C1 segment of cervical spinal cord (tissue), 14 donors: ENCODE data around the gene CALCOCO2.

Source experiments
- DNase-seq, 14 donors: peaks; one replicate each; lab custom pipeline; 2025; lab: John Stamatoyannopoulos, UW

CALCOCO2 gene

DNA sequence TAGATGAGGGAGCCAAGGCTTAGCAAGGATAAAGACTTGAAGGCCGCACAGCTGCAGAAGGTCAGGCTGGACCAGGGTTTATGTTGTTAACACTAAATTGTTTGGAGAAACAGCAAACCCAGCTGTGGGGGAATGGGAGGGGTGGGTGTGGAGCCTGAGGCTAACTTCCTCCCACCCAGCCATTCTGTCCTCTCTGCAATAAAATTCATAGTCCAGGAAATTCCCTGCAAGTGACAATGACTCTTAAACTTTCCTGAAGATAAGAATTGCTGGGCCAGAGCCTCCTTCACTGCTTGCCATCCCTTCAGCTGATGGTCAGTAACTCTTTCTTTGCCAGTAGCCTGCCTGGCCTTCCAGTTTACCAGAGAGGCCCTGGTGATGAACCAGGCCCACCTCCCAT, 42.4 kb downstream of the CALCOCO2 start:
- no peak for DNase-seq

DNA sequence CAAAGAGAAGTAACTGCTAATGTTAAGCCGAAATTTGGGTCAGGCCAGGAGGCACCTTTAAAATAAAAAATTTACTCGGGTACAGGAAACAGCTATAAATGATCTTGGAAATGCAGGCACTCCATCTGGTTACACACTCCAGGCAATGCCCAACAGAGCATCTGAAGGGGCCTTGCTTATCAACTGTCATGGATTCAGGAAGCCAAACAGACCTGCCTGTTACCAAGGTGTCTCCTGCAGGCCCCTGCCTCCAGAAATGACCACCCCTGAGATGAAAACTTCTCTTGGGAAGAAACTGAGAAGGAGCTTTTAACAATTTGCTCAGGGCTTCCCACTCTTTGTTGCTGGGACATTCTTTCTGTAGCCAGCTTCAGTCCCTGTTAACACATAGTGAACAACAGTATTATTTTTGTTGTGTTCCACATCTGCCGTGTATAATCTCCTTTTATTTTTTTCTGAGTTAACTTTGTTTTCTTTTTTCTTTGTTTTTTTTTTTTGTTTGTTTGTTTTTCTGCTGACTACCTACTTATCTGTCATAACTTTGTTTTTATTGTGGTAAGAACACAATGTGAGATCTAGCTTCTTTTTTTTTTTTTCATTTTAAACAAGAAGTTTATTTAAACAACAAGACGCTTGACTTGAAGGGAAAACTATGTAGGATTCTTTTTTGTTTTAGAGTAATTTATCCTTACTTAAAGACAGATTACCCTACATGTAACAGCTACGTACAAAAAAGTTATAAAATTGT, 43.0 kb downstream of the CALCOCO2 start:
- DNase-seq: no peak

DNA sequence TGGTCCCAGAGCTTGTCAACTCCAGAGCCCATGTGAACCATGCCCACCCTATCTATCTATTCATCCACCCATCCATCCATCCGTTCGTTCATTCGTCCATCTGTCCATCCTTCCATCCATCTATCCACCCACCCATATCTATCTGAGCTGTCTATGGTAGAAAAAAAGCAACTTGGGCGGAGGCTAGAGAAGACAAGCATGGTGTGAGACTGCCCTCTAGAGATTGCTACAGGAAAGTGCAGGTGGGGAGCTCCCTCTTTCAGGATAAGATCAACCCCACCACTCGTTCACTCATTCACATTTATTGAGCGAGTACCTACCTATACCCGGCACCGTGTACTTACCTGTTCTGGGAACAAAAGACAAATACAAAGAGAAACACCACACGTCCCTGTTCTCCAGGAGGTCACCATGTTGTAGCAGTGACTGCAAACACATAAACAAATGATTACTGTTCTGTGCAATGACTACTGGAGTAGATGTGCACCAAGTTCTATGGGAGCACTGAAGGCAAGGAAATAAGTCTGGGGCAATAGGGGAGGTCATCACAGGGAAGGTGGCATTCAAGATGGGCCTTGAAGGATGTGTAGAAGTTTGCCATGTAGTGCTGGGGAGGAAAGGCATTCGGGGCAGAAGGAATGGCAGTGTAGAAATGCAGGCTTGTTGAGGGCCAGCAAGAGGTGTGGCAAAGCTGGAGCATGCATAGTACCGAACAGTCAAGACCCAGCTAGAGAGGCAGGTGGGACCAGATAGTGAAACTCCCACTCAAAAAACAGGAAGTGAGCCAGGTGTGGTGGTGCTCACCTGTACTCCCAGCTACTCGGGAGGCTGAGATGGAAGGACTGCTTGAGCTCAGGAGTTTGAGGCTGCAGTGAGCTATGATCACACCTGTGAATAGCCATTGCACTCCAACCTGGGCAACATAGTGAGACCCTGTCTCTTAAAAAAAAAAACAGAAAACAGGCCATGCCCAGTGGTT, 48.4 kb downstream of the CALCOCO2 start:
- peak in 6 of 14 donors; percentile 4 to 28 (median 24) for DNase-seq

DNA sequence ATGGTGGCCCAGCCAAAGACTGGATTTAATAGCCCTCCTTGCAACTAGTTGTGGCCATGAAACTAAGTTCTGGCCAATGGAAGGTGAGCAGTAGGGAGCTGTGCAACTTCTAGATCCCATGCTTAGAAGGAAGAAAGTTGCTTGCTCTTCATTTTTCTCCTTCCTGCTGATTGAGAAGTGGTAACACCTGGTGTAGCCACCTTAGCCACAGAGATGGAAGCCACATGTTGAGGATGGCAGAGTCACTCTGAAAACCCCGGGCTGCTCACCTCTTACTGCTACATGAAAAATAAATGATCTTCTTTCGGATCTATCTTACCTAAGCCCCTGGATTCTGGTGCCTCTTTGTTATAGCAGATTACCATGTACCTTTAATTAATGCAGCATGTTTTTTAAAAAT, 51.4 kb downstream of the CALCOCO2 start:
- no peak for DNase-seq

DNA sequence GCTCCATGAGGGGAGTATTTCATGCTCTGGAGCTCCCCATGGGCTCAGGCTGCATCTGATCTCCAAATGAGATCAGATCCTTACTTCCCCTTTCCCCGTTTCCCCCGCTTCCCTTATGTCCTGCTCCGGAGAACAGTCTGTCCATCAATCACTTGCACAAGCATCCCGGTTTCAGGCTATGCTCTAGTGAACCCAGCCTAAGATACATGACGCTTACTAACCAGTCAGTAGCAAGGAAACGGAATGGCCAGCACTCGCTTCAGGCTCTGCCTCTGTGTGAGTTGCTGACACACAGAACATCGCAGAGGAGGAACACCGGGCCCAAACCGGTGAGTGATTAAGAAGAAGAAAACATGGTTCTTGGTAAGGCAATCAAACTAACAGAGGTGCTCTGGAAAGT, 52.3 kb downstream of the CALCOCO2 start:
- DNase-seq: no peak

DNA sequence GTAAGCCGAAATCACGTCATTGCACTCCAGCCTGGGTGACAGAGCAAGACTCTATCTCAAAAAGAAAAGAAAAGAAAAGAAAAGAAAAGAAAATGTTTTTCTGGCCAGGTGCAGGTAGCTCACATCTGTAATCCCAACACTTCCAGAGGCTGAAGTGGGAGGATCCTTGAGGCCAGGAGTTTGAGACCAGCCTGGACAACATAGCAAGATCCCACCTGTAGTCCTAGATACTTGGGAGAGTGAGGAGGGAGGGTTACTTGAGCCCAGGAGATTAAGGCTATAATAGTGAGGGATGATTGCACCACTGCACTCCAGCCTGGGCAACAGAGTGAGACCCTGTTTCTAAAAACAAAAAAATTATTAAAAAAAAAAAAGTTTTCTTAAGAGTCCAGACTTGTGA, 59.3 kb downstream of the CALCOCO2 start:
- DNase-seq: no peak

DNA sequence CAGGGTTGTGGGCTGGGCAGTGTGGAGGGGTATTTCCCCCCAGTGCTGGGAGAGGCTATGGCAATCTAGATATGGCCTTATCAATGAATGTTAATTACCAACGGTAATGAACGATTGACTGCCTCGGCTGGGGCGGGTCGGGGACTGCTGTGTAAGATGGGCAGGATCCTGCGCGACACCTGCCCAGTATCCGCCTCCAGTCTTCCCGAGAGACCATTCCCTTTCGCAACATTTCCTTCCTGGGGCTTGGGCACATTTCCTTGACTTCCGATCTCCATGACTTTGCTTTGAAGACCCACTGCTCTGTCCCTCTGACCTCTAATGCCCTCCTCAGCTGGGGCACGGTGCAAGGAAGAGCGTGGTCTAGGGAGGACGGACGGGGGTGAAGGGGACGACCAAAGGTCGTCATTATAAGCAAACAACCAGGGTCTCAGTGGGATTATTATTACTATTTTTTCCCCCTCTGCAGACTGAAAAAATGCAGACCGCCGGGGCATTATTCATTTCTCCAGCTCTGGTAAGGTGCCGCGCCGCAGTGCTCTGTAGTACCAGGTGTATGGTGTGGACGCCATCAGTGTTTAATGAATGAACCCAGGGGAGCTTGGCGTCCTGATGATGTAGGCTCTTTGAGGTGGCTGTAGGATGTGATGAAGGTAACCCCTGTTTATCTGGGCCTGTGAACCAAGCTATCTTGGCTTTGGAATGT, 62.3 kb downstream of the CALCOCO2 start:
- DNase-seq: no peak

DNA sequence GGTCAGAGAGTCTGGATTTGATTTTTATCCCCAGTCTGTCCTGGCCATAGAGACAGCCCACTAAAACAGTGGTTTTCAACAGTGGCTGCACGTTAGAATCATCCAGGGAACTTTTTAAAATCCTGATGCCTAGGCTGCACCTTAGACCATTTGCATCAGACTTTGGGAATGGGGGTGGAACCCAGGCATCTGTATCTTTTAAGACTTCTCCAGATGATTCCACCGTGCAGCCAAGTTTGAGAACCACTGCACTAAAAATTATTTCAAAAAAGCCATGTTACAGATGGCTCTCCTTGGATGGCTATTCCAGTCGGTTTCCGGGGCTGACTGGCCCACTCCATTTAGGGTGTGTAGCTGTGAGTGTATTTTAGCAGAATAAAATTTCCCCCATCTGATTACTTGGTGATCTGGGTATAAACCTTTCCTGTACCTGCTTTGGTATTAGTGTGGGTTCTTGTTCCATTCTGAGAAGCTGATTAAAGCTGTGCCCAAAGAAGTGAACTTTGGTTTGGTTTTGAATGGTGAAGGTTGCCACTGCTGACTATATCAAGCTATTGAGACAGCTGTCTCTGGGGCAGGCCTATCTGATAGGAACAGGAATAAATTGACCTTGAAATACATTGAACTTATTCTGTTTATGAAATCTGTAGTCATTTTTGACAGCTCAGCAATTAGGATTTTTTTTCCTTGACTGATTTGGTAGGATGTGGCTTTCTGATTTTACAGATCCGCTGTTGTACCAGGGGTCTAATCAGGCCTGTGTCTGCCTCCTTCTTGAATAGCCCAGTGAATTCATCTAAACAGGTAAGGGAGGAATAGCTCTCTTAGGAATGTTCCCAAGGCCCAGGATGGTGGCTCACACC, 63.0 kb downstream of the CALCOCO2 start:
- no peak for DNase-seq

DNA sequence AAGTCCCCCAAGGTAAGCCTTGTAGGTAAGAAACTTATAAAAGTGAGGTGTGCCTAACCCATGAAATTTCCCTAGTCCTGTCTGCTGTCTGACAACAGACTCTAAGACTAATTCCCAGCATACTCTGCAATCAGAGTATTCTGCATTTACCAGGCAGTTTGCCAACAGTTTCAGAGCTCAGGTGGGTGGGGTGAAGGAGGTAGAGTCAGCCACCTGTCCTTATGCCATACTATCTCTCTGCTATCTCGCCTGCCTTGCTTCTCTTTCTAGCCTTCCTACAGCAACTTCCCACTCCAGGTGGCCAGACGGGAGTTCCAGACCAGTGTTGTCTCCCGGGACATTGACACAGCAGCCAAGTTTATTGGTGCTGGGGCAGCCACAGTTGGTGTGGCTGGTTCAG, 64.1 kb downstream of the CALCOCO2 start:
- DNase-seq: no peak

DNA sequence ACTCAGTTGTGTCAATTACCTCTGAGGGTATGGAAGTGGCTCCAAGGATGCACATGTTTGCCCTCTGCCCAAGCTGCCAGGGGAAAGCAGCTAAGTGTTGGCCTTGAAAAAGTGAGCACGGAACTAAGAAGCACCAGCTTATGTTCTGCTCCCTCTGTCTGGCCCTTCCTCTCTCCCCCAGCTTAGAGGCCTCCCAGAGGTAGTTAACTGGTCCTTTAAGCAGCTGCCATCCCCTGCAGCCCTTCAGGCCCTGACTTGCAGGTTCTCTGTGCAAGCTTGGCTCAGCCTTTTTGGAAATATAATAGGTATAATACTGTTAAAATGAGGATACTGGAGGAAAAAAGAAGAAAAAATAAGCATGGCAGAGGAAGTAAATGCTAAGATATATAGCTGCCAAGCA, 70.4 kb downstream of the CALCOCO2 start:
- DNase-seq: no peak

DNA sequence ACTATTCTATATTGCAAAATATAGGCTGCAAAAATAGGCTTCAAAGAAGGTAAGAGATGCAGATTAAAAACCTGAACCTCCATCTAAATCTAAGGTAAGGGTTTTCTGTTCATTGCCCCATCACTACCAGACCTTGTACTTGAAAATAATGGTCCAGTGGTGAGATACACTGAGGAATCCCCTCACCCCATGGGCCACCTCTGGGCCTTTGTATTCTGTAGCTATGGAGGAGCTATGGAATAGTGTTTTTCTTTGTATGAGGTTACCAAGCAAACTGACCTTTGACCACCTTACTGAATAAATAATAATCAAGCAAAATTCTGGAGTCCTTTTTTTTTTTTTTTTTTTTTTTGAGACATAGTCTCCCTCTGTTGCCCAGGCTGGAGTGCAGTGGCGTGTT, 72.6 kb downstream of the CALCOCO2 start:
- DNase-seq: no peak

DNA sequence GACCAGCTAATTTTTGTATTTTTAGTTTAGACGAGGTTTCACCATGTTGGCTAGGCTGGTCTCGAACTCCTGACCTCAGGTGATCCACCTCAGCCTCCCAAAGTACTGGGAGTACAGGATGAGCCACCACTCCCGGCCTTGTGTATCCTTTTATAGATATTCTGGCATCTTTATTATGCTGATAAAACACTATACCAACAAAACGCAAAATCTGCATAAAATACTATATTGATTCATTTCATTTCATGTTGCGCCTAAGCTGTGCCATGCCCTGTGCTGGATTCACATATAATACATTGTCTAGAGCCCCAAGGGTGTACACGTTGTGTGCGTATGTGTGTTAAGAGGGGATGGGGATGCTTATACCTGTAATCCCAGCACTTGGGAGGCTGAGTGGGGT, 73.6 kb downstream of the CALCOCO2 start:
- DNase-seq: no peak

DNA sequence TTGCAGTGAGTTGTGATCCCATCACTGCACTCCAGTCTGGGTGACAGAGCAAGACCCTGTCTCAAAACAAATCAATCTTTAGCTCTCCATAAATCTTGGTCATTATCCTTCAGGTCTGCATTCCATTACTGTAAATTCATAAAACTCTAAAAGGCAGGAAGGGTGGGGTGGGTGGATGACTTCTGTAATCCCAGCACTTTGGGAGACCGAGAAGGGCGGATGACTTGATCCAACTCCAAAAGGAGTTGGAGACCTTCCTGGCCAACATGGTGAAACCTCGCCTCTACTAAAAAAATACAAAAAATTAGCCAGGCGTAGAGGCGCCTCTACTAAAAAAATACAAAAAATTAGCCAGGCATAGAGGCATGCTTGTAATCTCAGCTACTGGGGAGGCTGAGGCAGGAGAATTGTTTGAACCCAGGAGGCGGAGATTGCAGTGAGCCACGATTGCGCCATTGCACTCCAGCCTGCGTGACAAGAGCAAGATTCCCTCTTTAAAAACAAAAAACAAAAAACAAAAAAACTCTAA, 75.2 kb downstream of the CALCOCO2 start:
- DNase-seq: no peak

DNA sequence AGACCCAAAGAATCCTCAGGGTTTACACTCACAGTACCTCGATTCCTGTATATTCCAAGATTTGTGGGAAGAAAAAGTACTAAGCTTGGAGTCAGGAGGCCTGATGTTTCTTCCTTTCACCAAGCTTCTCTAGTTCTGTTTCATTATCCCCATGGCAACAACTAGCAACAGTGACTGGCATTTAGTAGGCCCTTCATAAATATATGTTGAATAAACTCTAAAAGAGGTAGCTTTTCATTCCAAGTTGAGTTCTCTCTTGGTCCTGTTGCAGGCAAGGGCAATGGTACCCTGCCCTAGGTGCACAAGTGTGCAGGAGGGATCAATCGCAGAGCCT, 76.8 kb downstream of the CALCOCO2 start:
- DNase-seq: no peak

DNA sequence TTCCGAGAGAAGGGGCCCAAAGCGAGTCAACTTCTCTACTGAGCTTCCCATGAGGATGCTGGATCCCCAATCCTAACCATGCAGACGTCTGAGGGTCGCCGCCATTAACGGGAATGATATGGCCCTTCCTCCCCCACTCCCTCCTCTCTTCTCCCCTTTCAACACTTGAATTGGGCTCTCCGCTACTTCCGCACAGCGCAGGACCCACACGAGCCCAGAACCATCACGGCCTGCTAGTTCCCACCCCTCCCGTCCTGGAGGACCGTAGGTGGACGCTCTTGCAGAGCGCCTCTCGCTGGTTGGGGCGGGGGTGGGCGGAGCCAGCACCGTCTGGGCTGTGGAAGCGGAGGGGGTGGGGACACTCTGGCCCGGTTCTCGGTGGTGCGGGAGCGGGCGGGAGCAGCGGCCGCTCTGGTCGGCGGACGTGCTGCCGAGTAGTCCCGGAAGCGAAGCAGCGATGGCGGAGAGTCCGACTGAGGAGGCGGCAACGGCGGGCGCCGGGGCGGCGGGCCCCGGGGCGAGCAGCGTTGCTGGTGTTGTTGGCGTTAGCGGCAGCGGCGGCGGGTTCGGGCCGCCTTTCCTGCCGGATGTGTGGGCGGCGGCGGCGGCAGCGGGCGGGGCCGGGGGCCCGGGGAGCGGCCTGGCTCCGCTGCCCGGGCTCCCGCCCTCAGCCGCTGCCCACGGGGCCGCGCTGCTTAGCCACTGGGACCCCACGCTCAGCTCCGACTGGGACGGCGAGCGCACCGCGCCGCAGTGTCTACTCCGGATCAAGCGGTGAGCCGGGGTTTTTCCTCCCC, 77.4 kb downstream of the CALCOCO2 start, which contains the start of gene UBE2Z:
Gene UBE2Z, plus strand, starts transcription at position 361 of the 797 bp plus-strand sequence. Its CDS starts 97 bp downstream, at position 458.
- peak; percentile 70 to 97 (median 92) for DNase-seq

DNA sequence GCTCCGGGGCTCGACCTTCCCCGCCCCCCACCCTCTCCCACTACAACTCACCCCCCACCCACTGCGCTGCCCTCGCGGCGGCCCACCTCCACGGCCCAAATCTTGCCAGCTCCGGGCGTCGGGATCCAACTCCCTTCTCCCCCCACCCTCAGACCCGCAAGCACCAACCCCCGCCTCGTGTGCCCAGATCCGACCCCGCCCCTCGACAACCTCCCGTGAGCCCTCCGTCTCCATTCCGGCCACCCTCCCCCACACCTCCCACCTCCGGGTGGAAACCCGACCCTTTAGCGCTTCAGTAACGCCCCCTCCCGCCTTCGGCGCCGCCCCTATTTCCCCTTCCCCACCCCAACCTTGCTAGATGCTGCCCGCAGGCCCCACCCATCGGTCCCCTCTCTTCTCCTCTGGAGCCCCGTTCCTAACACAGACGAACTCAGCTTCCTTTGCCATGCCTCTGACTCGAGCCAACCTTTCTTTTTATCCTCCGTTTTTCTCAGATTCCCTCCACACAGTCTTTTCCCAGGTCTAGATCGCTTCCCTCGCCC, 78.1 kb downstream of the CALCOCO2 start:
- peak in 11 of 14 donors; percentile 17 to 56 (median 21) for DNase-seq

DNA sequence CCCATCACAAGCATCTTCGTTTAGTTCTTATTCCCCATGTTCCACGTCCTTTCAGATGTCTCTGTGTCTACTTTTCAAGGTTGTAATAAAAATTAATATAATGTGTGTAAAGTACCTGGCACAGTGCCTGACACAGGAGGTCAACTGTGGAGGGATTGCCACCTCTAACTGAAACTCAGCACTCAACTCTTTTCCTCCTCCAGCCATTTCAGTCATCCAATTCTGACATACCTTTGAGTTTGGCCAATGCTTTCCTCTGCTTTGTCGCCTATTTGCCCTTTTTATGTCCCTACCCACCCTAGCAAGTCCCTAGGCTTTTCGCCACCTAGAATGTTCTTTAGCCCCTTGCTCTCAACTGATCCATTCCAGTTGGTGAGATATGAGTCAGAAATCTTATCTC, 78.9 kb downstream of the CALCOCO2 start:
- DNase-seq: peak in 1 of 14 donors; percentile 11

DNA sequence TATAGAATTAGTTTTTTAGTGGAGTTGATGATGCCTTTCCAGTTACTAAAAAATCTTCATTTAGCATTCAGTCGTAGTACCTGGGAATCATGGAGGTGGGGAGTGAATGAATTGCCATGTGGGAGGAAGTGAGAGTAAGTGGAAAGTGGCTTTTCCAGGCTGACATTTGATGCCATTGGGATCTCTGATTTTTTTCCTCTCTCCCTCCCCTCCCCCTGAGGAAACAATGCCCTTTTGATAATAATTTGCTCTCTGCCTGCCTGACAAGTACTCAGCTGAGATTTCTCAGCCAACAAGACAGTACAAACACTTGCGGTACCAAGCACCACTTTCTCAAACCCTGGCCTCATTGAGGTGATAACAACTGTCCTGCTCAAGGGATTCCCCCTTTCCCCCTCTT, 79.5 kb downstream of the CALCOCO2 start:
- DNase-seq: peak in 8 of 14 donors; percentile 3 to 44 (median 16)

DNA sequence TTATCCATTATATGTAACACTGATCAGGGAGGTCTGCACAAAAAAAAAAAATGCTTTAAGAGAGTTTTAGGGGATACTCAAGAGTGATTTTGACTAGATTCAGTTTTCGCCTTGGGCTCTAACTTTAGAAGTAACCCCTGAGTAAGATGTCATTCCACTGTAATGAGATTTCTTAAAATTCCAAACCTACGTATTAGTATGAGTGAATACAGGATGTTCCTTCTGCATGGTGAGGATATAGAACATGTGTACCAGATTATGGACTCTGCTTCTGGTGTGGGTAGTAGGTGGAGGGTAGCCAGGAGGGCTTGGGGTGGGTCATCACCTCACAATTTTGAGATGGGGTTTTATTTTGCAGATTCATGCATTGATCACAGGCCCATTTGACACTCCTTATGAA, 81.6 kb downstream of the CALCOCO2 start:
- no peak for DNase-seq
